Caco-2 (cell line): Measurements from ENCODE around the gene B3GAT3. TPM values are rescaled to one million over a fixed set of nuclear protein-coding genes. Genes with fewer than 3 reads are reported as not detected.
"Not testable (repeated sequence)": the region's sequence is repeated elsewhere in the genome, so short reads cannot be mapped to it uniquely, and the experiment has no call there.

ENCODE experiments used
- BruUV-seq: library from RNA; stranded (reverse); fragments of 400-500 nt; replicated peaks from 2 replicates; lab custom pipeline; 2021; lab: Mats Ljungman, UMichigan
- CTCF ChIA-PET: fragments of 300-600 bp; sonication (Branson Sonifier 250); formaldehyde crosslinking; loops from one replicate; lab custom pipeline; 2022; ENCODE audit warnings: antibody characterized with exemption; lab: Charles Lee
- POLR2A ChIA-PET: fragments of 300-600 bp; sonication (Branson Sonifier 250); formaldehyde crosslinking; loops from one replicate; lab custom pipeline; 2022; ENCODE audit warnings: antibody characterized with exemption; lab: Charles Lee
- DNase-seq, 2 experiments: peaks; one replicate each; pipeline versions ENCODE4 v3.0.0 to v3.0.0-alpha.2; 2020 to 2022
- H3K27me3 ChIP-seq: replicated peaks from 2 replicates; pipeline ENCODE4 v1.6.0; 2011; ENCODE audit warnings: low read length; ENCODE audit not compliant: control insufficient read depth, insufficient read depth
- H3K36me3 ChIP-seq: 2 replicates; pipeline ENCODE4 v1.5.1; 2011; ENCODE audit warnings: low read length; ENCODE audit not compliant: control insufficient read depth, insufficient read depth
- H3K4me1 ChIP-seq: fragments of 250-450 bp; sonication (Bioruptor Pico); 2 replicates; pipeline ENCODE4 v1.5.1; 2020; ENCODE audit warnings: mild to moderate bottlenecking
- H3K4me3 ChIP-seq: 2 replicates; pipeline ENCODE4 v1.5.1; 2011; ENCODE audit warnings: low read depth, mild to moderate bottlenecking, control low read depth, low read length
- H3K9me3 ChIP-seq: fragments of 250-450 bp; sonication (Bioruptor Pico); 2 replicates; pipeline ENCODE4 v1.5.1; 2020; ENCODE audit warnings: mild to moderate bottlenecking, moderate library complexity
- H3K27ac Mint-ChIP-seq: one replicate; pipeline ENCODE4 v1.8.0; 2022; ENCODE audit warnings: mixed read lengths; ENCODE audit not compliant: unreplicated experiment
- H3K27me3 Mint-ChIP-seq: one replicate; pipeline ENCODE4 v1.8.0; 2022; ENCODE audit warnings: mixed read lengths; ENCODE audit not compliant: insufficient read depth, unreplicated experiment
- H3K36me3 Mint-ChIP-seq: one replicate; pipeline ENCODE4 v1.8.0; 2022; ENCODE audit warnings: mild to moderate bottlenecking, mixed read lengths; ENCODE audit not compliant: insufficient read depth, unreplicated experiment
- H3K4me1 Mint-ChIP-seq: one replicate; pipeline ENCODE4 v1.8.0; 2022; ENCODE audit warnings: low read depth, mixed read lengths; ENCODE audit not compliant: unreplicated experiment
- H3K4me3 Mint-ChIP-seq: one replicate; pipeline ENCODE4 v1.8.0; 2022; ENCODE audit warnings: mild to moderate bottlenecking, moderate library complexity, mixed read lengths; ENCODE audit not compliant: unreplicated experiment
- H3K9me3 Mint-ChIP-seq: one replicate; pipeline ENCODE4 v1.8.0; 2022; ENCODE audit warnings: mixed read lengths; ENCODE audit not compliant: unreplicated experiment
- CTCF ChIP-seq, 2 experiments: fragments of 200-600 bp in 1 of 2; IDR thresholded peaks; 1 replicate in 1 of 2; 2 replicates in 1 of 2; pipeline versions ENCODE4 v1.5.1 to v1.8.0; 2011 to 2022; ENCODE audit warnings: antibody characterized with exemption in 1 of 2, control low read depth in 1 of 2, inconsistent platforms in 1 of 2, low read depth in 1 of 2, low read length in 1 of 2, mild to moderate bottlenecking in 1 of 2, moderate library complexity in 1 of 2; ENCODE audit not compliant: insufficient read depth in 1 of 2, severe bottlenecking in 1 of 2, unreplicated experiment in 1 of 2
- intact Hi-C: fragments of 100-400 bp; cut with micrococcal nuclease; formaldehyde crosslinking; loops from one replicate; pipeline ENCODE4 v1.10.0; 2022; ENCODE audit not compliant: unreplicated experiment
- total RNA-seq: library from RNA; stranded (reverse); gene quantifications from 2 replicates; pipeline ENCODE4 v1.2.3, GENCODE V29; 2022

B3GAT3 gene
- total RNA-seq, 1 experiment from 2014 or later = 37.6 TPM

DNA sequence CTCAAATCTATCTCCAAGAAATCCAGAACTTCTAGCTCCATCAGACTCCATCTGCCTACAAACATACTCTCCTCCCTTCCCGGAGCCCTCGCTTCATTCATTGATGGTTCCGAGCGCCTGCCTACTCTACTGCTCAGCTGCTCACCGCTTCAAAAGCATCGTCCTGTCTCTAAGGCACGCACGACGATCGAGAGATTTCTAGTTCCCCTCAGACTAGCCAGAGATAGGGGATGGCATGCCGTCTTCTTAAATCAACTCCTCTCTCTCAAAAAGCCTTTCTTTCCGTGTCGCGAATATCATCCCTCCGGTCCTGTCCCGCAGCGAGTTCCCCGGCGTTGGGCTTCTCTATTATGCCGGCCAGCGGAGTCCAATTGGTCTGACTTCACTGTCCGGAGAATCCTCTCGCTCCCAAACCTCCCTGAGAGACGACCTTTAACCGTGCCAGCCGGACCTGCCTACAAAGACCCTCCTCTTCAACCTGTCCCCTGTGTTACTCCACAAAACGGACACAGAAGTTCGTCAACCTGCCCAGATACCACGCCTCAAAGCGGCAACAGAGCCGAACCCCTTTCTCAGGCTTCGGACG, 48.7 kb downstream of the B3GAT3 start:
- peaks cover 6% of the 10 kb centered on the region; the same call in 1 of the 2 replicates for H3K36me3 ChIP-seq
- intact Hi-C loops = loop anchor here (1.0 kb wide), 1 partner anchor 18 kb away; the partner anchor contains the start of gene TUT1

DNA sequence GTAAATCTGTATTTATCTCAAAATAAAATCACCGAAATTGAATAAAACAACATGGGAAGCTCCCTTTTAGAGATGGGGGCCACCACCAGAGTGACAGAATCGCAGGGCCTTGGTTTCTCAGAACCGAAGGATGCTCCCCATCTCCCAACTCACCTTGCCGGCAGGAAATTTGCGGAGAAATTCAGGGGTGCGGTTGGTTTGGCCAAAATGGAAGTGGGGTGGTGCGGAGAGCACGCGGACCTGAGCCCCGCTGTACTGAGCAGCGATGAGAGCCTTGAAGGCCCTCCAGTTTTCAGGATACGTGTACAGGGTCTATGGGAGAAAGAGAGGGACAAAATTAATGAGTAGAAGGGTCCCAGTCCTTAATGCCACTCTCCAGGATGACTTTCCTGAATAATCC, 49.4 kb downstream of the B3GAT3 start:
- peaks cover 29% of the 10 kb centered on the region for H3K4me1 ChIP-seq
- H3K27me3 ChIP-seq = no peaks in the 10 kb centered on the region
- no peaks in the 10 kb centered on the region for H3K9me3 Mint-ChIP-seq
- no peak for TF ChIP-seq CTCF (IDR thresholded peaks at IDR 0.05; ENCODE audit: insufficient read depth in 1 of 2, low read depth in 1 of 2, low read length in 1 of 2, severe bottlenecking in 1 of 2, unreplicated experiment in 1 of 2)
- peak overlapping the region; percentile 100 for H3K27ac Mint-ChIP-seq
- ChIA-PET POLR2A (interaction anchor here (0.7 to 1.2 kb wide), 3 partner anchors 11 to 19 kb away, joined by 3 to 6 read pairs (median 3); partner anchors contain the start of gene TUT1), CTCF (no interaction called here)
- H3K4me1 Mint-ChIP-seq = peaks cover 53% of the 10 kb centered on the region
- H3K36me3 ChIP-seq = peaks cover 7% of the 10 kb centered on the region; the same call in 1 of the 2 replicates
- peaks cover 95% of the 10 kb centered on the region for H3K36me3 Mint-ChIP-seq
- H3K4me3 ChIP-seq = peak overlapping the region; percentile 55
- intact Hi-C loops = no loop called here
- no TSS peak for BruUV-seq
- no peaks in the 10 kb centered on the region for H3K9me3 ChIP-seq
- peak overlapping the region; percentile 97 for H3K4me3 Mint-ChIP-seq
- DNase-seq = no peak
- H3K27me3 Mint-ChIP-seq = no peaks in the 10 kb centered on the region

More for the DNA sequence above, 48.7 kb downstream of the B3GAT3 start:
- Mint-ChIP-seq H3K36me3 (peaks cover 95% of the 10 kb centered on the region), H3K27ac (peak overlapping the region; percentile 100), H3K4me3 (peak overlapping the region; percentile 97), H3K9me3 (no peaks in the 10 kb centered on the region), H3K27me3 (no peaks in the 10 kb centered on the region), H3K4me1 (peaks cover 56% of the 10 kb centered on the region)
- ChIA-PET POLR2A (interaction anchor here (0.6 to 2.1 kb wide), 40 partner anchors 8 to 283 kb away, joined by 3 to 116 read pairs (median 5); partner anchors contain the start of genes AHNAK, B3GAT3, C11orf98 and CSKMT), CTCF (interaction anchor here (0.6 to 2.1 kb wide), 16 partner anchors 8 to 324 kb away, joined by 3 to 29 read pairs (median 6); partner anchors contain the start of genes B3GAT3, C11orf98, CSKMT and HNRNPUL2)
- Histone ChIP-seq H3K27me3 (no peaks in the 10 kb centered on the region), H3K4me3 (peak overlapping the region; percentile 55), H3K9me3 (no peaks in the 10 kb centered on the region), H3K4me1 (peaks cover 25% of the 10 kb centered on the region)
- no peak for TF ChIP-seq CTCF (IDR thresholded peaks at IDR 0.05; ENCODE audit: insufficient read depth in 1 of 2, low read depth in 1 of 2, low read length in 1 of 2, severe bottlenecking in 1 of 2, unreplicated experiment in 1 of 2)
- BruUV-seq = TSS peak; percentile 75
- DNase-seq = peak in 1 of 2 experiments; percentile 48

GRCh38 chr11:62571493-62571892, 50.3 kb downstream of the B3GAT3 start:
- DNase-seq = not testable (repeated sequence)

DNA sequence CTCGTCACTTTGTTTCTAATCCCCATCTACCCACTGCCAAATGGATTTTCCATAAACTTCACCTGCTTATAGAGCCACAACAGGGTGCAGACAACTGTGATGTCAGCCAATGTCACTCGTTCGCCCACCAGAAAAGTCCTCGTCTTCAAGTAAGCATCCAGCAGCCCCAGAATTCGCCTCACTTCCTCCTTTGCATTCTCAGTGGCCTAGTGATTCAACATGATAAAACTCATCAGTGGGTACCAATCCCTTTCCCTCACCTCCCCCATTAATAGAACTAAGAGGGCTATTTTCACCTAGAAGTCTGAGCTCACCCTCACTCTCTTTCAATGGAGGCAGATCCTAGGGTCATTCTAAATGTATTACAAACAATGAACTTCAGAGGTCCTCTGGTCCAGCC, 50.9 kb downstream of the B3GAT3 start:
- intact Hi-C loops, H3K27me3 Mint-ChIP-seq, BruUV-seq, H3K9me3 ChIP-seq, H3K9me3 Mint-ChIP-seq, CTCF ChIA-PET, H3K4me3 ChIP-seq, H3K27me3 ChIP-seq, DNase-seq, H3K36me3 ChIP-seq: not testable (repeated sequence)
- H3K4me3 Mint-ChIP-seq = peak overlapping the region; percentile 97
- H3K4me1 ChIP-seq = peaks cover 44% of the 10 kb centered on the region
- peak overlapping the region; percentile 100 for H3K27ac Mint-ChIP-seq
- POLR2A ChIA-PET = interaction anchor here (1.0 kb wide), 1 partner anchor 20 kb away, joined by 3 read pairs; the partner anchor contains the start of gene TUT1
- H3K36me3 Mint-ChIP-seq = peaks cover 95% of the 10 kb centered on the region
- H3K4me1 Mint-ChIP-seq = peaks cover 51% of the 10 kb centered on the region

More at GRCh38 chr11:62571493-62571892, 50.3 kb downstream of the B3GAT3 start:
- Mint-ChIP-seq H3K4me3 (peak overlapping the region; percentile 97), H3K36me3 (peaks cover 95% of the 10 kb centered on the region), H3K27ac (peak overlapping the region; percentile 100), H3K4me1 (peaks cover 51% of the 10 kb centered on the region)
- H3K4me1 ChIP-seq = peaks cover 38% of the 10 kb centered on the region
- H3K9me3 Mint-ChIP-seq, CTCF ChIA-PET, H3K4me3 ChIP-seq, intact Hi-C loops, POLR2A ChIA-PET, H3K27me3 Mint-ChIP-seq, BruUV-seq, H3K27me3 ChIP-seq, H3K36me3 ChIP-seq, H3K9me3 ChIP-seq: not testable (repeated sequence)
